T-helper 2 cell (primary cell): Measurements from ENCODE around the gene CEP152.
"Not testable (repeated sequence)": the region's sequence is repeated elsewhere in the genome, so short reads cannot be mapped to it uniquely, and the experiment has no call there.

ENCODE experiments used
- DNase-seq, 5 experiments: peaks; one replicate each; pipeline versions ENCODE4 v3.0.0 to v3.0.0-alpha.2; 2012 to 2022

Gene CEP152

GRCh38 chr15:48803877-48804276 lies 7.0 kb downstream of the CEP152 start:
- DNase-seq = no peak

- DNase-seq = peak in 1 of 5 experiments; percentile 10
Measured at GRCh38 chr15:48802867-48803266, 8.0 kb downstream of the CEP152 start.

- DNase-seq = peak in 1 of 5 experiments; percentile 51
Measured at GRCh38 chr15:48802257-48802656, 8.6 kb downstream of the CEP152 start.

GRCh38 chr15:48800811-48801455 lies 9.9 kb downstream of the CEP152 start:
- no peak for DNase-seq

- DNase-seq = no peak
Measured at GRCh38 chr15:48800245-48800644, 10.6 kb downstream of the CEP152 start.

GRCh38 chr15:48798319-48798718 lies 12.6 kb downstream of the CEP152 start:
- no peak for DNase-seq

- DNase-seq = peak in 1 of 5 experiments; percentile 57
Measured at GRCh38 chr15:48796930-48797329, 13.9 kb downstream of the CEP152 start.

- no peak for DNase-seq
Measured at GRCh38 chr15:48796521-48796920, 14.3 kb downstream of the CEP152 start.

GRCh38 chr15:48795901-48796300 lies 15.0 kb downstream of the CEP152 start:
- DNase-seq = no peak

GRCh38 chr15:48794697-48795134 lies 16.2 kb downstream of the CEP152 start:
- peak in 1 of 5 experiments; percentile 9 for DNase-seq

- DNase-seq = no peak
Measured at GRCh38 chr15:48792408-48792807, 18.5 kb downstream of the CEP152 start.

GRCh38 chr15:48790466-48791115 lies 20.3 kb downstream of the CEP152 start:
- not testable (repeated sequence) for DNase-seq

- DNase-seq = no peak
Measured at GRCh38 chr15:48785712-48786111, 25.2 kb downstream of the CEP152 start.

- DNase-seq = no peak
Measured at GRCh38 chr15:48785195-48785594, 25.7 kb downstream of the CEP152 start.

GRCh38 chr15:48784756-48785155 lies 26.1 kb downstream of the CEP152 start:
- no peak for DNase-seq

GRCh38 chr15:48782911-48783310 lies 28.0 kb downstream of the CEP152 start:
- DNase-seq = no peak

GRCh38 chr15:48781481-48782081 lies 29.3 kb downstream of the CEP152 start:
- no peak for DNase-seq

- DNase-seq = no peak
Measured at GRCh38 chr15:48781017-48781416, 29.9 kb downstream of the CEP152 start.

GRCh38 chr15:48778331-48778730 lies 32.5 kb downstream of the CEP152 start:
- no peak for DNase-seq

- no peak for DNase-seq
Measured at GRCh38 chr15:48777645-48778330, 33.1 kb downstream of the CEP152 start.

GRCh38 chr15:48775546-48775945 lies 35.3 kb downstream of the CEP152 start:
- DNase-seq = no peak

GRCh38 chr15:48774484-48774883 lies 36.4 kb downstream of the CEP152 start:
- DNase-seq = peak in 1 of 5 experiments; percentile 66

GRCh38 chr15:48766196-48766595 lies 44.7 kb downstream of the CEP152 start:
- no peak for DNase-seq
